HepG2 (cell line): Measurements from ENCODE around the gene ZBTB7A. TPM values are rescaled to one million over a fixed set of nuclear protein-coding genes. Genes with fewer than 3 reads are reported as not detected.

ENCODE experiments used
- ARID4A ChIP-seq: sonication (generic); formaldehyde crosslinking; IDR thresholded peaks from 2 replicates; pipeline ENCODE4 v1.5.0; 2020; ENCODE audit warnings: mild to moderate bottlenecking, missing genetic modification reagents, borderline replicate concordance
- CBX2 ChIP-seq, 2 experiments: fragments of 200-600 bp in 1 of 2; sonication (generic); formaldehyde crosslinking in 1 of 2; IDR thresholded peaks; 2 replicates each; pipeline versions ENCODE4 v1.7.0 to v1.8.1; 2018 to 2022; ENCODE audit warnings: low read depth in 2 of 2, low read length in 1 of 2, mild to moderate bottlenecking in 1 of 2, missing genetic modification reagents in 1 of 2
- FOXA3 ChIP-seq: IDR thresholded peaks from 2 replicates; pipeline ENCODE4 v1.6.1; 2016; ENCODE audit warnings: missing genetic modification reagents, missing compliant biosample characterization
- FOXC1 ChIP-seq: sonication (generic); formaldehyde crosslinking; IDR thresholded peaks from 2 replicates; pipeline ENCODE4 v1.8.0; 2022; ENCODE audit warnings: mild to moderate bottlenecking, missing genetic modification reagents, borderline replicate concordance
- GFI1 ChIP-seq: sonication (generic); formaldehyde crosslinking; IDR thresholded peaks from 2 replicates; pipeline ENCODE4 v1.5.0; 2020; ENCODE audit warnings: missing genetic modification reagents, mild to moderate bottlenecking, borderline replicate concordance
- HOXA5 ChIP-seq: sonication (generic); formaldehyde crosslinking; IDR thresholded peaks from 2 replicates; pipeline ENCODE4 v1.4.0; 2020; ENCODE audit warnings: missing genetic modification reagents
- IKZF1 ChIP-seq: fragments of 450-650 bp; IDR thresholded peaks from 2 replicates; pipeline ENCODE4 v1.7.1; 2016
- KAT8 ChIP-seq: IDR thresholded peaks from 2 replicates; pipeline ENCODE4 v1.6.1; 2016; ENCODE audit warnings: missing genetic modification reagents, missing compliant biosample characterization
- KDM6A ChIP-seq: IDR thresholded peaks from 2 replicates; pipeline ENCODE4 v1.6.1; 2016; ENCODE audit warnings: low read depth
- PHF21A ChIP-seq: sonication (generic); formaldehyde crosslinking; IDR thresholded peaks from 2 replicates; pipeline ENCODE4 v1.5.0; 2020; ENCODE audit warnings: mild to moderate bottlenecking, missing genetic modification reagents
- PRMT3 ChIP-seq: sonication (generic); formaldehyde crosslinking; IDR thresholded peaks from 2 replicates; pipeline ENCODE4 v1.8.1; 2022; ENCODE audit warnings: low read depth, mild to moderate bottlenecking, moderate library complexity, missing genetic modification reagents, borderline replicate concordance
- RXRB ChIP-seq: IDR thresholded peaks from 2 replicates; pipeline ENCODE4 v1.6.1; 2016; ENCODE audit warnings: borderline replicate concordance, missing genetic modification reagents, missing compliant biosample characterization
- TAF15 ChIP-seq: fragments of 200-400 bp; formaldehyde crosslinking; IDR thresholded peaks from one replicate; pipeline ENCODE4 v1.6.1; 2018; ENCODE audit warnings: mild to moderate bottlenecking, low read depth, low read length; ENCODE audit not compliant: poor library complexity, severe bottlenecking
- ZBTB8A ChIP-seq: sonication (generic); formaldehyde crosslinking; IDR thresholded peaks from 2 replicates; pipeline ENCODE4 v1.4.0; 2020; ENCODE audit warnings: mild to moderate bottlenecking, low read depth, missing genetic modification reagents, borderline replicate concordance
- ZGPAT ChIP-seq: IDR thresholded peaks from 2 replicates; pipeline ENCODE4 v1.6.1; 2016; ENCODE audit warnings: mild to moderate bottlenecking
- ZNF121 ChIP-seq: sonication (generic); formaldehyde crosslinking; IDR thresholded peaks from 2 replicates; pipeline ENCODE4 v1.5.0; 2020; ENCODE audit warnings: mild to moderate bottlenecking, missing genetic modification reagents
- ZNF326 ChIP-seq: sonication (generic); formaldehyde crosslinking; IDR thresholded peaks from 2 replicates; pipeline ENCODE4 v1.4.0; 2020; ENCODE audit warnings: missing genetic modification reagents, borderline replicate concordance
- ZNF329 ChIP-seq: sonication (generic); formaldehyde crosslinking; IDR thresholded peaks from 2 replicates; pipeline ENCODE4 v1.9.0; 2021; ENCODE audit warnings: low read depth, mild to moderate bottlenecking, missing genetic modification reagents
- ZNF687 ChIP-seq: sonication (generic); formaldehyde crosslinking; IDR thresholded peaks from 2 replicates; pipeline ENCODE4 v1.5.1; 2020; ENCODE audit warnings: mild to moderate bottlenecking, missing genetic modification reagents, moderate library complexity
- ZSCAN31 ChIP-seq: sonication (generic); formaldehyde crosslinking; IDR thresholded peaks from 2 replicates; pipeline ENCODE4 v1.5.0; 2020; ENCODE audit warnings: low read depth, mild to moderate bottlenecking, missing genetic modification reagents
- polyA plus RNA-seq, 8 experiments: library from polyadenylated mRNA; depleted of rRNA in 3 of 8; stranded (reverse) in 7 of 8; unstranded in 1 of 8; fragments of >200 nt; fragmentation: Illumina TruSeq in 4 of 8; extraction: Trizol in 4 of 8; gene quantifications; 2 replicates each; pipeline versions ENCODE4 v1.2.1 to v1.2.3, GENCODE V29; 2011 to 2016; ENCODE audit warnings: low read depth in 4 of 8, missing spikeins in 1 of 8, mixed read lengths in 1 of 8; ENCODE audit not compliant: insufficient read depth in 1 of 8
- total RNA-seq, 5 experiments: library from RNA; depleted of rRNA; stranded (reverse); fragments of >200 nt; fragmentation: Illumina TruSeq; extraction: Trizol; gene quantifications; 2 replicates each; pipeline ENCODE4 v1.2.3, GENCODE V29; 2016; ENCODE audit warnings: low read depth in 1 of 5

ZBTB7A gene
- total and polyA plus RNA-seq, 2 of the 13 experiments (the other 11 are each of a cell fraction or from before 2014, with no cell fraction given), result 3.6 to 4.0 TPM

GRCh38 chr19:4061178-4061682, 5.5 kb downstream of the ZBTB7A start (continued):
- TF ChIP-seq RXRB (CRISPR knock-in tag), result 0 out of 2 replicates have a peak, but pooled peaks have one; percentile 13
- TF ChIP-seq KAT8 (CRISPR knock-in tag), result 0 out of 2 replicates have a peak, but pooled peaks have one; percentile 27
- peak; percentile 54; the same call in 1 of the 2 replicates for TF ChIP-seq ZGPAT (CRISPR knock-in tag)
- peak; percentile 31 for TF ChIP-seq TAF15
- TF ChIP-seq IKZF1, result no peak
- peak; percentile 71 for TF ChIP-seq PHF21A (CRISPR knock-in tag)
- peak; percentile 24; the same call in 1 of the 2 replicates for TF ChIP-seq ZSCAN31
- 0 out of 2 replicates have a peak, but pooled peaks have one; percentile 76 for TF ChIP-seq ZNF326 (CRISPR knock-in tag)
- no peak for TF ChIP-seq GFI1 (CRISPR knock-in tag)
- peak; percentile 95 for TF ChIP-seq ZNF121
- TF ChIP-seq ZNF329, result no peak
- TF ChIP-seq HOXA5, result 0 out of 2 replicates have a peak, but pooled peaks have one; percentile 8
- peak; percentile 97 for TF ChIP-seq ZBTB8A (CRISPR knock-in tag)
- no peak for TF ChIP-seq CBX2 (IDR thresholded peaks at IDR 0.05; ENCODE audit: low read depth, low read length)
- no peak for TF ChIP-seq CBX2 (CRISPR knock-in tag; IDR thresholded peaks at IDR 0.05; ENCODE audit: low read depth)
- TF ChIP-seq ZNF687 (CRISPR knock-in tag), result peak; percentile 76
- TF ChIP-seq ARID4A (CRISPR knock-in tag), result peak; percentile 69
- 0 out of 2 replicates have a peak, but pooled peaks have one; percentile 22 for TF ChIP-seq PRMT3 (CRISPR knock-in tag)
- 0 out of 2 replicates have a peak, but pooled peaks have one; percentile 9 for TF ChIP-seq FOXA3
- 0 out of 2 replicates have a peak, but pooled peaks have one; percentile 7 for TF ChIP-seq FOXC1 (CRISPR knock-in tag)
- peak; percentile 11; the same call in 1 of the 2 replicates for TF ChIP-seq KDM6A
